Measurements from ENCODE around the gene FAM53A. TPM values are rescaled to one million over a fixed set of nuclear protein-coding genes. Genes with fewer than 3 reads are reported as not detected.

FAM53A gene
- total RNA-seq, 4 donors from 2014 or later, result 0.22 to 2.5 (median 0.47) TPM

- DNase-seq, result no peak
- peaks cover 0 to 9% (median 0%) of the 10 kb centered on the region in 4 donors for H3K27me3 ChIP-seq
- intact Hi-C loops (cut with DNase I), result no loop called here
- 70 to 73% methylated on average over 18 to 20 of the region's 29 CpGs for WGBS, 2 donors
- H3K4me1 ChIP-seq, result no peaks in the 10 kb centered on the region
- no peaks in the 10 kb centered on the region for H3K36me3 ChIP-seq
- no peak for TF ChIP-seq POLR2A (IDR thresholded peaks at IDR 0.05)
- TF ChIP-seq, protein P1, sequence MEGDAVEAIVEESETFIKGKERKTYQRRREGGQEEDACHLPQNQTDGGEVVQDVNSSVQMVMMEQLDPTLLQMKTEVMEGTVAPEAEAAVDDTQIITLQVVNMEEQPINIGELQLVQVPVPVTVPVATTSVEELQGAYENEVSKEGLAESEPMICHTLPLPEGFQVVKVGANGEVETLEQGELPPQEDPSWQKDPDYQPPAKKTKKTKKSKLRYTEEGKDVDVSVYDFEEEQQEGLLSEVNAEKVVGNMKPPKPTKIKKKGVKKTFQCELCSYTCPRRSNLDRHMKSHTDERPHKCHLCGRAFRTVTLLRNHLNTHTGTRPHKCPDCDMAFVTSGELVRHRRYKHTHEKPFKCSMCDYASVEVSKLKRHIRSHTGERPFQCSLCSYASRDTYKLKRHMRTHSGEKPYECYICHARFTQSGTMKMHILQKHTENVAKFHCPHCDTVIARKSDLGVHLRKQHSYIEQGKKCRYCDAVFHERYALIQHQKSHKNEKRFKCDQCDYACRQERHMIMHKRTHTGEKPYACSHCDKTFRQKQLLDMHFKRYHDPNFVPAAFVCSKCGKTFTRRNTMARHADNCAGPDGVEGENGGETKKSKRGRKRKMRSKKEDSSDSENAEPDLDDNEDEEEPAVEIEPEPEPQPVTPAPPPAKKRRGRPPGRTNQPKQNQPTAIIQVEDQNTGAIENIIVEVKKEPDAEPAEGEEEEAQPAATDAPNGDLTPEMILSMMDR (IDR thresholded peaks at IDR 0.05), result no peak
- no peak overlapping the region for H3K4me3 ChIP-seq
- no peak overlapping the region for H3K27ac ChIP-seq
- no peaks in the 10 kb centered on the region for H3K9me3 ChIP-seq
Observed at GRCh38 chr4:1612278-1613098, 71.6 kb downstream of the FAM53A start.

DNA sequence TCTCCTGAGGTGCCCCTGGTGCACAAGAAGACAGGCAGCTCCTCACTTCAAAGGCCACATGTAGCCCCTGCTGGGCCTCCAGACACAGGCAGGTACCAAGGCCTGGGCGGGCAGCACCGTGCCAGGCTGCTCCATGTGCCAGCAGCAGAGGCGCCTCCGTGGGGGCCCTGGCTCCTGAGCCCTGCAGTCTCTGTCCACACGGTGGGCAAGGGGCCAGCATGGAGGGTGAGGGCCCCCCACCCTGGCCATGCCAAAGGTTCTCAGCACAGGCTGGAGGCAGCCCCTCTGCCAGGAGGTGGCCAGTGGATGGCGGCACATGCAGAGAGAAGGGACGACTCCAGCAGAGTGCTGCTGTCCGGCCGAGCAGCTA is 72.6 kb downstream of the FAM53A start:
- H3K9me3 ChIP-seq, result no peaks in the 10 kb centered on the region
- H3K27me3 ChIP-seq, result peaks cover 0 to 13% (median 0%) of the 10 kb centered on the region in 4 donors
- no peak for TF ChIP-seq POLR2A (IDR thresholded peaks at IDR 0.05)
- TF ChIP-seq, protein P1 (IDR thresholded peaks at IDR 0.05), result no peak
- H3K27ac ChIP-seq, result no peak overlapping the region
- DNase-seq, result no peak
- intact Hi-C loops (cut with DNase I), result no loop called here
- WGBS, 2 donors, result no CpG with 5 or more reads among the region's 9 CpGs
- no peaks in the 10 kb centered on the region for H3K36me3 ChIP-seq
- H3K4me3 ChIP-seq, result no peak overlapping the region
- H3K4me1 ChIP-seq, result no peaks in the 10 kb centered on the region

DNA sequence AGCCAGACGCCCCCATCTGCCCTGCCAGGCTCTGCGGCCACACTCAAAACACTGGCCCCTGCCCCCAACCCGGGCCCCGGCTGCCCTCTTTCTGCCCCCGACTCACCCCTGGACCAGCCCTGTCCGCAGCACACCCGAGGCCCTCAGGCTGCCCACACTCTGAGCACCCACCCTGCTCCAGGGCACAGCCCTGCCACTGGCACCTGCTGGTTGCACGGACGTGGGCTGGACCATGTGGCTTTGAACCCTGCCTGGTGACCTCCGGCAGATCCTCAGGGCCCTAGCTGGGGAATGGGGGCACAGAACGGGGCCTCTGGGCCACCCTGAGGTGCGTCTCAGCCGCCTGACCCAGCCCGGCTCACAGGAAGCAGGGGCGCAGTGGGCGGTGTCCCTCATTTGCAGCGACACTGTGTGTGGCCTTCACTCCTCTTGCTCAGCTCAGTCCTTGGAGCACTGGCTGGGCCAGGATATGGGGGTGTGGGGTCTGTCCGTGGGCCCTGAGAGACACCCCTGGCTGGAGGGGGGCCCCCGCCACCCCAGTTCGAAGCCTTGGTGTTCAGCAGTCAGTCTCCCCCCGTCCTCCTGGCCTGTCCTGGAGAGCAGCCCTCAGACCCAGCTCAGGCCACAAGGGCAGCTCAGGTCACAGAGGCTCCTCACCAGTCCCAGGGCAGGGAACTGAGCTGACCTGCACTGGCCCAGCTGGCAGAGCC is 73.2 kb downstream of the FAM53A start:
- no peak for DNase-seq
- no peak for TF ChIP-seq POLR2A (IDR thresholded peaks at IDR 0.05)
- TF ChIP-seq, protein P1 (IDR thresholded peaks at IDR 0.05), result no peak
- H3K27ac ChIP-seq, result no peak overlapping the region
- WGBS, 2 donors, result 70% methylated on average over 2 of the region's 21 CpGs; no CpG with 5 or more reads in 1 of the 2 donors
- peaks cover 0 to 13% (median 0%) of the 10 kb centered on the region in 4 donors for H3K27me3 ChIP-seq
- no peaks in the 10 kb centered on the region for H3K36me3 ChIP-seq
- intact Hi-C loops (cut with DNase I), result no loop called here
- H3K9me3 ChIP-seq, result no peaks in the 10 kb centered on the region
- H3K4me3 ChIP-seq, result no peak overlapping the region
- H3K4me1 ChIP-seq, result no peaks in the 10 kb centered on the region

DNA sequence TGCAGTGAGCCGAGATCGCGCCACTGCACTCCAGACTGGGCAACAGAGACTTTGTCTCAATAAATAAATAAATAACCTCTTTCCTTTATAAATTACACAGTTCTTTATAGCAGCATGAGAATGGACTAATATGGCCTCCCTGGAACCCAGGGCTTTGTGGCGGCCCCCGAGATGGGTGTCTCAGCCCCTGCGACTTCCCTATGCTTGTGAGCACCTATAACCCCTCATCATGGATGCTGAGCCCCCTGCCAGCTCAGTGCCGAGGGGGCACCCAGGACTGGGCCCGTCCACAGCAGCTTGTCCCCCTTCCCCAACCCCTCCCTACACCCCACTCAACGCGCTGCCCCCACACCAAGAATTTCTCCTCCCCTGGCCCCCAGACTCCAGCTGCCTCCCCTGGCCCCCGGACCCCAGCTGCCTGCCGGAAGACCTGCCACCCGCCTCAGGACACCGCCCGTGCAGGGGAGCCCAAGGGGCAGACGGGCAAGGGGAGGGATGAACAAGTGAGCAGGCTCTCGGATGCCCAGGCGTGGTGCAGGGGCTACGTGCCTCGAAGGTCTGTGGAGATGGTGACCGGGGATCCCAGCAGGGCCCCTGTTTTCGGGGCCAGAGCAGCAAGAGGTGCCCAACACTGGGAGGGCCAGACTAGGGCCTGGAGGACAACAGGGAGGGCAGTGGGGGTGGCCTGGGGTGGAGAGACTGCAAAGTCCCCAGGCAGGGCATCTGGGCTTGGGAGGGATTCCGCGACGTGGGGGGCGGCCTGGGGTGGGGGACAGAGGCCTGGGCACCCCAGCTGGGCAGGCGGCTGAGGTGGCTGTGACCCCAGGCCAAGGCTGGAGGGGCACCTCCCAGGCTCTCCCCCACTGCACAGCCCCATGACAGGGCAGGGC is 74.0 kb downstream of the FAM53A start:
- peaks cover 0 to 20% (median 0%) of the 10 kb centered on the region in 4 donors for H3K27me3 ChIP-seq
- H3K4me1 ChIP-seq, result no peaks in the 10 kb centered on the region
- DNase-seq, result no peak
- no peak overlapping the region for H3K4me3 ChIP-seq
- no peak overlapping the region for H3K27ac ChIP-seq
- H3K9me3 ChIP-seq, result no peaks in the 10 kb centered on the region
- H3K36me3 ChIP-seq, result no peaks in the 10 kb centered on the region
- intact Hi-C loops (cut with DNase I), result no loop called here
- WGBS, 2 donors, result 89% methylated on average over 8 to 14 of the region's 27 CpGs
- no peak for TF ChIP-seq POLR2A (IDR thresholded peaks at IDR 0.05)
- TF ChIP-seq, protein P1 (IDR thresholded peaks at IDR 0.05), result no peak
